GM19468 (cell line): ENCODE measurements around the gene UHRF1.
"Not testable (repeated sequence)": the region's sequence is repeated elsewhere in the genome, so short reads cannot be mapped to it uniquely, and the experiment has no call there.

Experiments
- ATAC-seq: cut with Tn5 transposase; IDR thresholded peaks from one replicate; pipeline ENCODE4 v1.9.1; 2021; ENCODE audit warnings: mild to moderate bottlenecking, moderate library complexity, moderate number of reproducible peaks; ENCODE audit not compliant: unreplicated experiment; ENCODE audit errors: extremely low read depth

Gene UHRF1

DNA sequence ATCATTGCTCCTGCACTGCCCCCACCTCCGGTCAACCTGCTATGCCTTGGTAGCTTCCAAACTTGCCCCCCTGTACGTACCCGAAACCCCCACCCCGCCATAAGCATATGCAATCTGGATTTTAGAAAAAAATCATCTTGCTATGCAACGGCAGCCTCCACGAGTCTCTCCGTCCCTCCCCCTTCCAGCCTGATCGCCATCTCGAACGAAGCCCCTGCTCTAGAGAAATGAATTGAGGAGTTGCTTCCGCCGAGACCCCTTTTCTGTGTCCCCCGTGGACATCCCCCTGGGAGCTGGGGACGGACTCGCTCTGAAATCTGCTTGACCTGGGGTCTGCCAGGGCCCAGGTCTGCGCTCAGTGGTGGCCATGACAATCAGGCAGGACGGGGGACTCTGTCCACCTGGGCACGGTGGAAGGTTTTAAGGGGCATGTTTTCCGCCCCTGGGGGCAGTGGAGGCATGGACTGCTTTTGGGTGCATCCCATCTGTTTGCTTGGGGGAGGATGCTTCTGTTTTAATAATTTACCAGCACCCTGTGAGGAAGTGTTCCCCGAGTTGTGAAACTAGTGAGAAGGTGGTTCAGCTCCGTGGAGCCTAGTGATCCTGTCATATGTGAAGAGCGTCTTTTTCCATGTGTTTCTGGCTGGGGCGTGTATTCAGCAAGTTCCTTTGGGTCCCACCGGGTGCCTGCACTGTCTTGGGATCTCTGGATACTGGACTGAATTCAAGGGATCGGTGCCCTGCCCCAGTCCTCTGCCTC, 60.7 kb downstream of the UHRF1 start:
- ATAC-seq, result no peak

DNA sequence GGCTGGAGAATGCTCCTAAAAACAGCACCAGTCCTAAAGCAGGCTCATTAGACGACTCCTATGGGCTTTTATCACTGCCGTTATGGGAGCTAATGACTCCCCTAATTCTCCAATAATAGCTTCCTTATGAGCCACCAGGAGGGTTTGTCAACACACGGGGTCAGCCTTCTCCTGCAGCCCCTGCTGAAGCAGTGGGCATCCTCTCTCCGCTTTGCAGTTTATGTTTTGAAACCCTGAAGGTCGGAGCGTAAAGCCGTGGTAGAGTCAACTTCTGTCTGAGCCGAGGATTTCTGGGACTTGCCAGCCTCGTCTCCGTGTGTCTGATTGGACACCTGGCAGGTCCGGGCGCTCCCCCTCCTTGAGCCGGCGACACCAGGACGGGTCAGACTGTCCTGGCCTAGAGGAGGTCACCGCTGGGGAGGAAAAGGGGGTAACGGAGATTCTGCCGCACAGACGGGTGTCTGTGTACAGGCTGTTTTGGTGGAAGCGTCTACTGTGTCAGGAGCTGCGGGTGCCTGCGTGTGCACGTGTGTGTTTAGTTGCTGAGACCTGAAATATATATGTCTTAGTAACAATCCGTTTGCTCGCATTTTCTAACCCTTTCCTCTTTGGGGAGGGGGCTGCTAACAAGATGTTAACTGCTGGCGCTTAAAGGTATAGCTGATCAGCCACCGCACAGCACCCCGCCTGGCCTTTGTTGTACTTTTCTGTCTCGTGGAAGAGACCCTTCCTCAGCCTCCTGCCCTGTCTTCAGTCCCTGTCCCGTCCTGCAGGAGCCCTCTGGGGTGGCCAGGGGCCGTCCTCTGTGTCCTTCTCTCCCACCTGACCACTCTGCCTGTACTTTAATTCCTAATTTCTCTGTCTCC, 61.5 kb downstream of the UHRF1 start:
- no peak for ATAC-seq

DNA sequence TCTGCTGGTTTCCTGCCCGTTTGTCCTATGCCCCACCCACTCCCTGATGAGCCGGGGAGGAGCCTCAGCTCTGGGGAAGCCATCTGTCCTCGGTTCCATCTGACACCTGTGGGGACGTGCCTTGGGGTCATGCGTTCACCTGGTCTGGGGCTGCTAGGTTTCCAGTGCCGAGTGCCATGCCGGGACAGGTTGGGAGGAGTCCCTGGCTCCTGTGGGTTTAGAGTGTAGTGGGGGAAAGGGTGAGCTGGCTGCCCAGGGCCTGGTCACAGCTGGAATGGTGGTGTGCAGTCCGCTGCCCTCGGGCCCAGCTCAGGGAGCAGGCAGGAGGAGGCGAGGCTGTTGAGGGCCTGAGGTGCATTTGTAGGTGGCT, 62.1 kb downstream of the UHRF1 start:
- ATAC-seq, result no peak

DNA sequence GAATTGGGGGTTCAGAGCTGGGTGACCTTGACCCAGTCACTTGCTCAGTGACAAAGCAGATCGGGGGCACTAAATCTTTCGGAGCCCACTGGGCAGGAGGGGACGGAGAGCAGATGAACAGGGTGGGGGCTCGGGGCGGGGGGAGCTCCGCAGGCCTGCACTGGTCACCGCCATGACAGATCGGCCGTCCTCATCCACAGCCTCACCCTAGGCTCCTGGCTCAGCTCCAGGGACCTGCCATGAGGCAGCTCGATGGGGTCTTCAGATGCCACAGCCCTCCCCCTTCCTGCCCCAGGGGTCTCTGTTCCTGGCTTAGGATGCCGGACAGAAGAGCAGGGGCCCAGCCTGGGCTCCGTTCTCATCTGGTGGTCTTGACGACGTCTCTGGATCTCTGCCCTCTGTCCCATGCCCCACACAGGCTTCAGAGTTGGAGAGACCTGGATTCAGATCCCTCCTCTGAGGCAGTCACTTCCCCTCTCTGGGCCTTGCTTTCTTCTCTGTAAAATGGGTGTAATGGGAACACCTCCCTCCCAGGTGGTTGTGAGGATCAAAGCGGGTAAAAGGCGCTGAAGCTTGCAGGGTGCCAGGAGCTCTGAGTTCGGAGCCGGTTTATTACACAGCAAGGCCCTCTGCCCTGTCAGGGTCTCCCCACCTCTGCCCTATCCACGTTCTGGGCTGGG, 62.7 kb downstream of the UHRF1 start:
- ATAC-seq, result no peak

DNA sequence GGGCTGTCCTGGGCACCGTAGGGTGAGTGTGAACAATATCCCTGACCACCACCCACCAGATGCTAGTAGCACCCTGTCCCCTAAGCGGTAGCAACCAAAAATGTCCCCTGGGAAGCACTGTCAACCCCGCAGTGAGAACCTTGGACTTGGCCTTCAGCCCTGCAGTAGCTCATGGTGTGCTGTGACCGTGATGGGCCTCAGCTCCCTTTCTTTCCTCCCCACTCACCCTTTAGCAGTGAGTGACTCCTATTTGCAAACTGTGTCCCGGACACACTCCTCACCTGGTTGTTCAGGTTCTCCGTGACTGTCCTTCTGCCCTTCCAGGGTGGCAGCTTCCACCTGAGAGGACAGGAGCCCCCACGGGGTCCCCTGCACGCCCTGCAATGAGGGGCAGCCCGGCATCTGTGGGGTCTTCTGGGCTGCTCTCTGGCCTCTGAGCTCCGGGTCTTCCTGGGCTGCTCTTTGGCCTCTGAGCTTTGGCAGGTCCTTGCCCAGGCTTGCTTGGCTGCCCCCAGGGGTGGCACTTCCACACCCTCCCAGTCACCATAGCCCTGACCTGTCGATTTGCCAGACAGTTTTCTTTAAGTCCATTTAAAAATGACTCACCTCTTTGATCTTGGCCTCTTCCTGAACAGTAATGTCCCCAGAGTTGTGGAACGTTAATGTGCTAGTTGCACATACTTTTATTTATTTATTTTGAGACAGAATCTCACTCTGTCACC, 63.4 kb downstream of the UHRF1 start:
- no peak for ATAC-seq

DNA sequence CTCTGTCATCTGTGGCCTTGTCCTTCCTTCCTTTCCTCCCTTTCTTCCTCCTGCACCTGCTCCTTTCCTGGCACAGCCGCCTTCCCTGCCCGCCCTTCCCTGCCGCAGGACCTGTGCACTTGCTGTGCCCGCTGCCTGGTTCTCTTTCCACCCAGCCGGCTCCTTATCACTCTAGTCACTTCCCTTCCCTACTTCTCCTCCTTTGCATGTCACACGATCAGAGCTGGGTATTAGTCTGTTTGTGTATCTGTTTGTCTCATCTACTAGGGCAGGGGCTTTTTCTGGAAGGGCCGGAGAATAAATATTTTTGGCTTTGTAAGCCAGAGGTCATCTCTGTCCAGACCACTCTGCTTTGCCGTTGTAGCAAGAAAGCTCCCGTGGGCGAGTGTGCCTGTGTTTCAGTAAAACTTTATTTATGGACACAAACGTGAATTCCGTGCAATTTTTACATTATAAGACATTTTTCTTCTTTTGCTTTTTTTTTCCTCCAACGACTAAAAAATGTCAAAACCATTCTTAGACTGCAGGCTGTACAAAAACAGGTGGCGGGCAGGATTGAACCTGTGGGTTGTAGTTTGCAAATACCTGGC, 65.7 kb downstream of the UHRF1 start:
- ATAC-seq, result no peak

DNA sequence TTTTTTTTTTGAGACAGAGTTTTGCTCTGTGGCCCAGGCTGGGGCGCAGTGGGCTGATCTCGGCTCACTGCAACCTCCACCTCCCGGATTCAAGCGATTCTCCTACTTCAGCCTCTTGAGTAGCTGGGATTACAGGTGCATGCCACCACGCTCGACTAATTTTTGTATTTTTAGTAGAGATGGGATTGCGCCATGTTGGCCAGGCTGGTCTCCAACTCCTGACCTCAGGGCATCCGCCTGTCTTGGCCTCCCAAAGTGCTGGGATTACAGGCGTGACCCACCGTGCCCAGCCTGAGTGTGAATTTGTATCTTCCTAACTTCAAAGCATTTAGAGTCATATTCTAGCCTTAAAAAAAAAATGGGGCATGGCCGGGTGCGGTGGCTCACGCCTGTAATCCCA, 66.3 kb downstream of the UHRF1 start:
- not testable (repeated sequence) for ATAC-seq

DNA sequence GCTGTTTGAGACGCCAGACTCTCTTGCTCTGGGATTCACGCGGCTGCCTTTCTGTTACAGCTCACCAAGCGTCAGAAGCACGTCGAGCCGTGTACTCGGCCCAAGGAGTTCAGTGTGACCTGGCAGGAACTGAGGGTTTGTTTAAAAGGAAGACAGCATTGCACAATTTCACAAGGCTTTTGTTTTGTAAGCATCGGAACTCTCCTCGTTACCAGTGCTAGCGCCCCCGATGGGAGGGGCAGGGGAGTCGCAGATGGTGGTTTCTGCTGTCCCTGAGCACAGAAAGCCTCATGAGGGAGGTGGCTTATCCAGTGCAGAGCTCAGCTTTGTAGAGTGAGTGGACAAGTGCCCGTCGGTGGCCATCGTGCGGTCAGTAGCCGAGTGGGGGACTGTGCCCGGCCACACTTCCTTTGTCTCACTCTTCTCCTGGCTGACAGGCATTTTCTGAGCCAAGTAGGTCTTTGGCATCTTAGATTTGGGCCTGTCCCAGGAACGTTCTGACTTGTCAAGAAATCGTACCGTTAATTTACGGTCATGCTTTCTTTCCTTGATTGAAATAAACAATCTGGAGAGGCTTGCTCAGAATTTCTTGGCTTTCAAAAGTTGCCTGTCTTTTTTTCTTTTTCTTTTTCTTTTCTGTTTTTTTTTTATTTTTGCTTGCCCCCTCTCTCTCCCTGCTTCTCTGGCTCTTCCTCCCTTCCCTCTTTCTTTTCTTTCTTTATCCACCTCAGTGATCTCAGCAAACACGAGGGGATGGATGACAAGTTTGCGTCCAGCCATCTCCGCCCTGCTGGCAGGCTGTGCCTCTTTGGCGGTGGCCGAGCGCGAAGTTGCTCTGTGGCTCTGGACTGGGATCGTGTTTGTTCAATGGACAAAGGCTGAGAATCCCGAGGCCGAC, 67.3 kb downstream of the UHRF1 start:
- no peak for ATAC-seq

DNA sequence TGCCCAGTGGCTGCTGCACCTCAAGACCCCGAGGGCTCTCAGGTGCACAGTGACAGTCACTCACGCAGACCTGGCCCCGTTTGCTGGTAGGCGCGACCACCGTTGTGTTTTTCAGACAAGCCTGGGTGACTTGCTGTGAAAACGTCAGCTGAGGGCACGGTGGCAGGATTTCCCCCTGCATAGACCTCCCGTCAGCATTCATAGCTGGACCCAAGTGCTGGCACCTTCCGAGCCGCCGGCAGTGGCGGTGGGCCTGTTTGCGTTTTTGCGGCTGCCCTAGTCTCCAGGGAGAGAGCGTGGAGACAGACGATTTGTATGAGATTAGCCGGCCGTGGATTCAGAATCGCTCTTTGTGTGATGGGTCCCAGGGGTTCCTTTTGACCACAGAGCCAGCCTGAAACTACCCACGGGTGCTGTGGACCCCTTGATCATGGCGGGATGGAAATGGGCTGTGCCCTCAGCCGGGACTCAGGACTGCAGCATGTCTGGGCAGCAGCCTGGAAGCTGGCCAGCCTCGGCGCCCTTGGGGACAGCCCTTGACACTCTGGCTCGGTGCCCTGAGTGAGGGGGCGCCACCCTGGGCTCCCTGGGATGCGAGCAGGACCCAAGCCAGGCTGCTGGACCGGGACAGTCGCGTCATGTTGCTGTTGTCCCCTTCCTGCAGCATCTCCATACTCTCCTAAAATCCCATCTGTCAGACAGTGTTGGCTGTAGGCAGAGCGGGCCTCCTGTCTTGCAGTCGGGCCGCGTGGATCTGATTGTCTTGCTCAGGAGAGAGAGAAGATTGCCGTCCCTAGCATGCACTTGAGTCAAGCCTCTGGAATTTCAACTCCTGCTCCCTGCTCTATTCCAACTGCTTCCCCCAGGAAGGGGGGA, 68.2 kb downstream of the UHRF1 start:
- ATAC-seq, result no peak

DNA sequence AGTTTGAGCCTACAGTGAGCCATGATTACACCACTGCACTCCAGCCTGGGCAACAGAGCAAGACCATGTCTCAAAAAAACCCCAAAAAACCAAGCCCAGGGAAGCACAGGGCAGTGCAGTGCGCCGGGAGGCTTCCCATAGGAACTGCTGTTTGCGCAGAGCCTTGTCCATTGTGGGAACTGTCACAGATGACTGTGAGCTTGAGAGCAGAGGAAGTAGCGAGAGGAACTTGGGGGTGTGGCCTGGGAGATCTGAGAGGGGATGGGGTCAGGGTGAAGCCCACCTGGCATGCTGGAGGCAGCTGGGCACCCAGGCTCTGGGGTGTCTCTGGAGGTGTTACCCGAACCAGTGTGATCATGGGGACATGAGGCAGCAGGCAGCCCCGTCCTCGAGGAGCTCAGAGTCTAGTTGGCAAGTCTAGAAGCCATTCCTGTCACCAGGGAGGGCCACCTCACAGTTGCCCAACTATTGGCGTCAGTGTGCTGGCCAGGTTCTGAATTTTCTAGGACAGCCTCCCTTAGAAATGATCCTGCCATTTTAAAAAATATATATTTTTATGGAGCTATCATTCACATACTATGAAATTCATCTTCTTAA, 70.0 kb downstream of the UHRF1 start:
- no peak for ATAC-seq

DNA sequence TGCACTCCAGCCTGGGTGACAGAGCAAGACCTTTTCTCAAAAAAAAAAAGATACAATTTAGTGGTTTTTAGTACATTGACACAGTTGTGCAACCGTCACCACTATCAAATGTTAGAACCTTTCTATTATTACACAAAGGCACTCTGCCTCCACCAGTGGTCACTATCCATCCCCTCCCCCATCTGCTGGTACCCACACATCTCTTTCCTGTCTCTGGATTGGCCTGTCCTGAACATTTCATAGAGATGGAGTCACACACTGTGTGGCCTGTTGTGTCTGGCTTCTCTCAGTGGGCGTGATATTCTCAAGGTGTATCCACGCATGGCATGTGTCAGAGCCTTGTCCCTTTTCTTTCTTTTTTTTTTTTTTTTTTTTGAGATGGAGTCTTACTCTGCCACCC, 70.8 kb downstream of the UHRF1 start:
- ATAC-seq, result no peak

DNA sequence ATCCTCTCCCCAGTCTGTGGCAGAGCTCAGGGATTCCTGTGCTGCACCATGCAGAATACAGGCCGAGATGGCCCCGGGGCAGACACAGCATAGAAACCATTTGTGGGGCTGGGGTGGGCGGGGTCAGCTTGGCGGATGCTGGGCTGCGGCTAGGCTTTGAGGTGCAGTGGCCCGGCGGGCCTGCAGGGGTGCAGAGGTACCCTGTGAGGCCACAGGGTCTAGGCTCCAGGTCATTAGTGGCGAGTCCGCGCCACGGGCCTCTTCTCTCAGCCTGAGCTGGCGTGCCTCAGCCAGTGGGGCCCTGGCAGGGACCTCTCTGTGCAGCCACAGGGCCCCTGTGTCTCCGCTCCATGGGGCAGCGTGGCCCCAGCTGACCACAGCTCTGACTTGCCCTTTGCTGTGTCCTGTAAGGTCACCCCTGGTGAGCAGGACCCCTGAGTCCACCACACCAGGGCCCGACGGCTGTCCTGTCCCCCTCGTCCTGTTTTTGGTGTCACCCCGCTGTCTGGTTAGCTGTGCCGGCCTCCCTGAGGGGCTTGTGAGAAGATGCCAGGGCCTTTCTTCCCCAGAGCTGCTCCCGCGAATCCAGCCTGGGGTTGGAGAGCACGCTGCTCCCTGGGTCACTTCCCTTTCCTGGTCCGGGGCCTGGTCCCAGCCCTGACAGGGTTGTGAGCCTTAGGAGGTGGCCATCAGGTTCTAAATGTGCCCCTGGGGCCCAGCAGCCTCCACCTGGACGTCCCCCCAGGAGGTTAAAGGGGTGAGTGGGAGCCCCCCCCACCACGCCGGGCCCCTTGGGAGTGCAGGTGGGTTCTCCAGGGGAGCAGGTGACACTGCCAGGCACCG, 71.8 kb downstream of the UHRF1 start:
- no peak for ATAC-seq

DNA sequence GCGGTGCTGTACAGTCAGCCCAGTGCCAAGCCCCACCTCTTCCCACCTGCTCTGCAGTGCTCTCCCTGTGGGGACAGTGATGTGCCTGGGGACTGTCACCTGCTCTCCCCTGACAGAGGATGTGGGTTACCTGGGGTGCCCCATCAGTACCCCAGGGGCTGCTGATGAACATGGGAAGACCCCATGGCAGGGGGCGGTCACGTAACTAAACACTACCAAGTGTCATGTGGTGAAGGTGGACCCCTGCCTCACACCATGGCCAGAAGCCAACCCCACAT, 72.3 kb downstream of the UHRF1 start:
- no peak for ATAC-seq

DNA sequence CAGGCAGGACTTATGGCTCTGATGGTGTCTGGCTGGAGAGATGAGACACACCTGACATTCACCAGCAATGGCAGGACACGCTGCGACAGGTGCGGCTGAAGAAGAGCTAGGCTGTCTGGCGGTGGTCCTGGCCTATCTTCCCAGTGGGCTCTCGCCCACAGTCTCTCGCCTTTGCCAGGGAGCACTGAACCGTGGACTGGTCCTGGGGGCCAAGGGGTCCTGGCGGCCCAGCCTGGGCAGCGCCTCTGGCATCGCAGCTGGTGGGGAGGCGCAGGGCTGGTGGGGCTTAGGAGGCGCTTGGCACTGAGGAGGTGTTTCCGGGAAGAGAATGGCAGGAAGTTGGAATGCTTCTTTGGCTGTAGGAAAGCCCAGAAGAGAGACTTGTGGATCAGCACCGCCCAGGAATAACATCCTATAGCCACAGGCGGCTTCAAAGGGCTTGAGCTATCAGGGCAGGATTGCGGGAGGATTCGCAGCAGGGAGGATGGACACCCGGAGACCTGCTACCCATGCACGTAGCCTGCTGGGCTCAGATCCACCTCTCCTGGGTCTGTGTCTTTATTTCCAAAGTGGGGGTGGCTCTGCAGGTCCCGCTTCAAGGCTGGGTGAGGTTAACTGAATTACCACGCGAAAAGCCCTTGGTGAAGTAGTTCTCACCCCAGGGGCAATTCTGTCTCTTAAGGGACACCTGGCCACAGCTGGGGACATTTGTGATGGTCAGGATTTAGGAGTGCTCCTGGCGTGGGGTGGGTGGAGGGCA, 74.2 kb downstream of the UHRF1 start:
- ATAC-seq, result no peak

DNA sequence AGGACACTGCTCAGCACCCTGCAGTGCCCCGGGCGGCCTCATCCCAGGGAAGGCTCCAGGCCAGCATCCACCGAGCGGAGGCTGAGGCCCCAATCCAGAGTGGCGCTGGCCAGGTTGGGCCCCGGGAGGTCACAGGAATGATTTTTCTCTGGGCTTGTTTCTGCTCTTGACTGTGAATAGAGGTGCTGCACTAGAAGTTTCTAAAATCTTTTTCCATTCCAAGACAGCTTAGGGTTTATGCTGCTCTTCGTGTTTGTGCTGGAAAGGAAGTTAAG, 74.7 kb downstream of the UHRF1 start:
- no peak for ATAC-seq

DNA sequence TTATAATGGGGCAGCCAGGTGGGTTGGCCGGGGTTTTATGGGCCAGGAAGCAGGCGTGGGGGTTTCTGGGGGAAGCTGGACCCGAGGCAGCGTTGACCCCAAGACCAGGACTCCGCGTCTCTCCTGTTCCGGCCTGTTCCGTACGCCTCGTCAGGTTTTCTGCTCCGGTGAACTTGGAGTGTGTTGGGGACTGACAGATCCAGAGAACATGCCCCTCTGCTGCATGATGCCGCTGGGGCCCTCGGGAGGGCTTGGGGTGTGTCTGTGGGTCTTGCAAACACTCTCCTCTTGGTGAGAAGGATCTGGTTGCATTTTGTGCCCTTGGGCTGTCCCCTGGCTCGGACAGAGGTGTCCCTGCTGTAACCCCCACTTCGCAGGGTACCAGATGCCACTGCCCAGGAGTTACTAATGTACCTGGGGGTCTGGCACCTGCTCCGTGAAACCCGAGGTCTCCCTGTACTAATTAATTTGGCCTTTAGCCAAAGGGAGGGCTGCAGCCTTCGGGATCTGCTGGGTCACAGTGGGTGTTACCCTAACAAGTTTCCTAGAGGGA, 75.2 kb downstream of the UHRF1 start:
- no peak for ATAC-seq
